ENCODE measurements around the gene HERC3.

The HERC3 gene

DNA sequence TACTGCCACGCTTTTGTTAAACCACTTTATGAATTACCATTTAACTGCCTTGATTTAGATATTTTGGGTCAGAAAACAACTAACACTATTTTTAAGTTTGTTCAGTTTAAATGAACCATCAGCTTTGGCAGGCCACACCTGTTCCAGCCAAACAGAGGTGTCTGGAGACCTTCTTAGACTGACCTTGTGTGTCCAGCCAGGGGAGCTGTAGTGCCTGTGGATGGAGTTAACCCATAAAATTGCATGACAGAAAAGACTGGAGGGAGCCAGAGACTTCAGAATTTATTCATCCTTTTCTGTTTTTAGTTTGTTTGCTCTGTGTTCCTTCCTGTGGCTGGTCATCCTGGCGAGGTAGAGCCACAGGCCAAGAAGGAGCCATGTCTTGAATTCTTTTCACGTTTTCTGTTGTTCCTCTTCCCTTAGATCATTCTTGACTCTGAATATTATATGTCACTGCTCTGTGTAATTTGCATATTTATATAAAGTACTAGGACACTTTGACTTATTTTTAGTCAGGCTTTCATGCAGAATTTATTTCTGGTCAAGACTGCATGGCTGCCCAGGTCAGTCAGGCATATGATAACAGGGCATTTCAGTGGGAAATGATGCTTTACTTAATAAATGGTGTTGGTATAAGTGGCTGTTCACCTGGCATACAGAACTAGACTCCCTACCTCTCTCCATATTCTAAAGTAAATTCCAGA, 26.7 kb downstream of the HERC3 start:
- H3K27ac Mint-ChIP-seq: peak overlapping the region; percentile 43
- peaks cover 51% of the 10 kb centered on the region for H3K4me1 Mint-ChIP-seq
- peaks cover 48% of the 10 kb centered on the region for H3K36me3 Mint-ChIP-seq
- H3K9me3 Mint-ChIP-seq: peaks cover 6% of the 10 kb centered on the region
- ATAC-seq (ENCODE audit: low read depth) (no peak), DNase-seq (ENCODE audit: low spot score in 2 of 2) (no peak)
- H3K27me3 Mint-ChIP-seq: no peaks in the 10 kb centered on the region
- no peak overlapping the region for H3K4me3 Mint-ChIP-seq

DNA sequence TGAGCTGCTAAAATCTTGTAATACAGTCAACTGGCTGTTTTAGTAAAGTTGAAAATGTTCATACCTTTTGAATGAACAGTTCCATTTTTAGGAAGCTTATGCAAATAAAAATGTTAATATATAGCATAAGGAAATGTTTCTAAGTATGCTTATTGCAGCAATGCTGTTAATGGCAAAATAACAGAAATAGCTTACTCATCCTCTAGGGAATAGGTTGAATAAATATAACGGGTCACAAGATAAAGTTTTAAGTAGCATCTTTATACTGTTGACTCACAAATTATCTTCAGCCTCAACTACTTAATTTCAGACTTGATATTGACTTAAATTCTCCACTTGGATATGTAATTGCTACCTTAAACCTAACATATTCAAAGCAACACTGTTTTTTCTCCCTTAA, 27.7 kb downstream of the HERC3 start:
- peaks cover 7% of the 10 kb centered on the region for H3K9me3 Mint-ChIP-seq
- no peak overlapping the region for H3K4me3 Mint-ChIP-seq
- peaks cover 47% of the 10 kb centered on the region for H3K4me1 Mint-ChIP-seq
- H3K27ac Mint-ChIP-seq: no peak overlapping the region
- DNase-seq (ENCODE audit: low spot score in 2 of 2): no peak
- no peaks in the 10 kb centered on the region for H3K27me3 Mint-ChIP-seq
- peaks cover 53% of the 10 kb centered on the region for H3K36me3 Mint-ChIP-seq
- ATAC-seq (ENCODE audit: low read depth): no peak

DNA sequence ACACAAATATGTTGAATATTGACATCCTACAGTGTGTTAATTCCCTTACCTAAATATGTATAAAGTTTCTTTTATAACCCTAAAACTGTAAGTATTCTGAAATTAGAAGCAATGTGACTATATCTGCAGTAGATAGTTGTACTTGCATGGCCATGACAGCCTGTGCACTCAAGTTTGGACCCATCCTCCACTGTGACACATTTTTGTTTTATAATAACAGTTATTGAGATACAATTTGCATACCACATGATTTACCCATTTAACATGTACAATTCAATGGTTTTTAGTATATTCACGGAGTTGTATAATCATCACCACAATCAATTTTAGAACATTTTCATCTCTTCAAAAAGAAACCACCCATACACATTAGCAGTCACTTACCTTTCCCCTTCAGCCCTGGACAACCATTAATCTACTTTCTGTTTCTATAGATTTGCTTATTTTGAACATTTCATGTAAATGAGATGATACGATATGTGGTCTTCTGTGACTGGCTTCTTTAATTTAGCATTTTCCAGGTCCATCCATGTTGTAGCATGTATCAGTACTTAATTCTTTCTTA, 29.6 kb downstream of the HERC3 start:
- Mint-ChIP-seq H3K4me3 (no peak overlapping the region), H3K4me1 (peaks cover 38% of the 10 kb centered on the region), H3K9me3 (peaks cover 7% of the 10 kb centered on the region), H3K36me3 (peaks cover 57% of the 10 kb centered on the region), H3K27me3 (no peaks in the 10 kb centered on the region), H3K27ac (no peak overlapping the region)
- DNase-seq (ENCODE audit: low spot score in 2 of 2) (no peak), ATAC-seq (ENCODE audit: low read depth) (no peak)

DNA sequence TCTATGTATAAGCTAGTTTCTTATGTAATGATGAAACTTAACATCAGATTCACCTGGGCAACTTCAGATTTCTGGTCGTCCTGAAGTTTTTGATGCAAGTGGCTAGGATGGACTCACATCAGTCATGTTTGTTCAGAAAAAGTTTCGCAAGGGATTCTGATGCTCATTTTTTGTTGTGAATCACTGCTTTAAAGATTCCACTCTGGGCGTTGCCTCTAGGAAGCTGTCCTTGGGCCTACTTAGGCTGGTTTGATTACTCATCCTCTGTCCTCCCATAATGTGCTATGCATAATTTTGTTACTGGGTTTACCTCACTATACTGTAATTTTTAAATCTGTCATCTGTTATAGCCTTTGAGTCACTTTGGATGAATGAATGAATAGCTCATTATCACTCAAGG, 30.8 kb downstream of the HERC3 start:
- no peak overlapping the region for H3K27ac Mint-ChIP-seq
- ATAC-seq (ENCODE audit: low read depth) (no peak), DNase-seq (ENCODE audit: low spot score in 2 of 2) (no peak)
- H3K4me3 Mint-ChIP-seq: no peak overlapping the region
- H3K4me1 Mint-ChIP-seq: peaks cover 29% of the 10 kb centered on the region
- peaks cover 7% of the 10 kb centered on the region for H3K9me3 Mint-ChIP-seq
- H3K27me3 Mint-ChIP-seq: no peaks in the 10 kb centered on the region
- H3K36me3 Mint-ChIP-seq: peaks cover 48% of the 10 kb centered on the region

DNA sequence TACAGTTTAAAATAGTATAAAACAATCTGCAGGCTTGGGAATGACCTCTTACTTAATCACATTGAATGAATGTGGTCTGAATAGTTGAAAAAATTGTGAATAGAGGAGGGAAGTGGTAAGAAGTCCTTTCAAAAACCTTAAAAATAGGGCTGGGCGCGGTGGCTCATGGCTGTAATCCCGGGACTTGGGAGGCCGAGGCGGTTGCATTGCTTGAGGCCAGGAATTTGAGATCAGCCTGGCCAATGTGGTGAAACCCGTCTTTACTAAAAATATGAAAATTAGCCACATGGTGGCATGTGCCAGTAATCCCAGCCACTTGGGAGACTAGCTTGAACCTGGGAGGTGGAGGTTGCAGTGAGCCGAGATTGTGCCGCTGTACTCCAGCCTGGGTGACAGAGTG, 36.5 kb downstream of the HERC3 start:
- Mint-ChIP-seq H3K27me3 (no peaks in the 10 kb centered on the region), H3K9me3 (peaks cover 9% of the 10 kb centered on the region), H3K27ac (no peak overlapping the region), H3K36me3 (peaks cover 38% of the 10 kb centered on the region), H3K4me1 (peaks cover 15% of the 10 kb centered on the region), H3K4me3 (no peak overlapping the region)
- ATAC-seq (ENCODE audit: low read depth) (no peak), DNase-seq (ENCODE audit: low spot score in 2 of 2) (no peak)

DNA sequence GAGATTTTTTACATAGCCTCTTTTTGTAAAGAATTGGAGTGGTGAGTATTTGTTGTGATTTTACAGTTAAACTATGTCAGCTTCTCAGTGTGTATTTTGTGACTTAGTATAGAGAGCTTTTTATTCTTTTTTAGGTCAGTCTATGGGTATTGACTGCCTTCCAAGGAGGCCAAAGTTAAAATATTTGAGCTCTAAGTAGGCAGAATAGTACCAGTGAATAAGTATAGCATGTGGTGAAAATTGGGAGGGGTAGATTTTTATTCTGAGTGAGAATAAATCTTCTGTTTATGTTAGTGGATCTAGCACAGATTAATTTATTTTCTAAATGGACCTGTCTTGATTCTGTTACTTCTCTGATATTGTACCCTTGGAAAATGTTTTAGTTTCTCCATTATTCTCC, 37.5 kb downstream of the HERC3 start:
- H3K4me3 Mint-ChIP-seq: no peak overlapping the region
- H3K4me1 Mint-ChIP-seq: peaks cover 14% of the 10 kb centered on the region
- H3K9me3 Mint-ChIP-seq: peaks cover 6% of the 10 kb centered on the region
- H3K36me3 Mint-ChIP-seq: peaks cover 30% of the 10 kb centered on the region
- no peak overlapping the region for H3K27ac Mint-ChIP-seq
- no peak for ATAC-seq (ENCODE audit: low read depth)
- H3K27me3 Mint-ChIP-seq: no peaks in the 10 kb centered on the region
- DNase-seq (ENCODE audit: low spot score in 2 of 2): no peak

DNA sequence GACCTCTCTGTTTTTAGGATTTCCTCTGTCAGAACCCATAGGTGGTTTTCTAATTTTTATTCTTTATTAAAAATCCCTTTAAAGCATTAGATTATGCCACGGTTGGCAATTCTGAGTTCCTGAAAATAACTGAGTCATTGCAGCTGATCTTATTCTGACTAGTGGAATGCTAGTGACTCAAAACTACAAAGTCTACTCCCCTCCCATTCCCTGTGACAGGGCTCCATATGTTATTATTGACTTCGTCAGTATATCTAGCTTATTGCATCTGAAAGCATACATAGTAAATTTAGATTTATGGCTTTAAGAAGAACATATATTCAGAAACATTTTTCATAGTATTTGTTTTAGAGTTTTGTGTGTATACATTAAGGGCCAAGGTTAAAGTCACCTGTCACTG, 38.5 kb downstream of the HERC3 start:
- H3K4me3 Mint-ChIP-seq: no peak overlapping the region
- H3K27me3 Mint-ChIP-seq: no peaks in the 10 kb centered on the region
- H3K4me1 Mint-ChIP-seq: peaks cover 12% of the 10 kb centered on the region
- DNase-seq (ENCODE audit: low spot score in 2 of 2) (no peak), ATAC-seq (ENCODE audit: low read depth) (no peak)
- peaks cover 29% of the 10 kb centered on the region for H3K36me3 Mint-ChIP-seq
- H3K9me3 Mint-ChIP-seq: peaks cover 6% of the 10 kb centered on the region
- no peak overlapping the region for H3K27ac Mint-ChIP-seq

DNA sequence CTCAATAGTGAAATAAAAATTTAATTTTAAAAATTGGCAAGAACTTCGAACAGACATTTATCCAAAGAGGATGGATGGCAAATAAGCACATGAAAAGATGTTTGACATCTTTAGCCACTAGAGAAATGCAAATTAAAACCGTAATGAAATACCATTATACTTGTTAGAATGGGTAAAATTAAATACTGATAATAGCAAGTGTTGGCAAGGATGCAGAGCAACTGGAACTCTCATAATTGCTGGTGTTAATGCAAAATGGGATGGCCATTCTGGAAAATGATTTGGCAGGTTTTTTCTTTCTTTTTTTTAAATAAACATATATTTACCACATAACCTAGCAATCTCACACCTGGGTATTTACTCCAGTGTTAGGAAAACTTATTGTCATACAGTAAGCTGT, 51.7 kb downstream of the HERC3 start:
- Mint-ChIP-seq H3K27ac (peak overlapping the region; percentile 9), H3K27me3 (no peaks in the 10 kb centered on the region), H3K4me1 (peaks cover 24% of the 10 kb centered on the region), H3K36me3 (peaks cover 6% of the 10 kb centered on the region), H3K4me3 (no peak overlapping the region), H3K9me3 (no peaks in the 10 kb centered on the region)
- ATAC-seq (ENCODE audit: low read depth) (no peak), DNase-seq (ENCODE audit: low spot score in 2 of 2) (no peak)

DNA sequence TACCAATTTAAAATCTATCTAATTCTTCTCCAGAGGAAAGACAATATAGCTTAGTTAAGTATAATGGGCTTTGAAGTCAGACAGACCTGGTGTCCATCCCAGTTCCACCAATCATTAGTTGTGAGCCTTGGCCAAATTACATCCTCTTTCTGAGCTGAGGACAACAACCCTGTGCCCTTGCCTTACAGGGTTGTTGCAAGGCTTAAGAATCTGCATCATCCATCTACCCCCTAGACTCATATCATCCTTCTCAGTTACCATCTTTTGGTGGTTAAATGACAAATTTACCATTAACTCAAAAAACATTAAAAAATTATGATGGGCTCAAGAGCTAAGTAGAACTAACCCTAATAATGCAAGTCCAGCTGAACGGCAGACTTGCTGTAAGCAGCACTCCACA, 53.7 kb downstream of the HERC3 start:
- DNase-seq (ENCODE audit: low spot score in 2 of 2): no peak
- H3K4me1 Mint-ChIP-seq: peaks cover 21% of the 10 kb centered on the region
- no peak for ATAC-seq (ENCODE audit: low read depth)
- no peaks in the 10 kb centered on the region for H3K9me3 Mint-ChIP-seq
- H3K4me3 Mint-ChIP-seq: no peak overlapping the region
- H3K36me3 Mint-ChIP-seq: peaks cover 9% of the 10 kb centered on the region
- no peak overlapping the region for H3K27ac Mint-ChIP-seq
- no peaks in the 10 kb centered on the region for H3K27me3 Mint-ChIP-seq

DNA sequence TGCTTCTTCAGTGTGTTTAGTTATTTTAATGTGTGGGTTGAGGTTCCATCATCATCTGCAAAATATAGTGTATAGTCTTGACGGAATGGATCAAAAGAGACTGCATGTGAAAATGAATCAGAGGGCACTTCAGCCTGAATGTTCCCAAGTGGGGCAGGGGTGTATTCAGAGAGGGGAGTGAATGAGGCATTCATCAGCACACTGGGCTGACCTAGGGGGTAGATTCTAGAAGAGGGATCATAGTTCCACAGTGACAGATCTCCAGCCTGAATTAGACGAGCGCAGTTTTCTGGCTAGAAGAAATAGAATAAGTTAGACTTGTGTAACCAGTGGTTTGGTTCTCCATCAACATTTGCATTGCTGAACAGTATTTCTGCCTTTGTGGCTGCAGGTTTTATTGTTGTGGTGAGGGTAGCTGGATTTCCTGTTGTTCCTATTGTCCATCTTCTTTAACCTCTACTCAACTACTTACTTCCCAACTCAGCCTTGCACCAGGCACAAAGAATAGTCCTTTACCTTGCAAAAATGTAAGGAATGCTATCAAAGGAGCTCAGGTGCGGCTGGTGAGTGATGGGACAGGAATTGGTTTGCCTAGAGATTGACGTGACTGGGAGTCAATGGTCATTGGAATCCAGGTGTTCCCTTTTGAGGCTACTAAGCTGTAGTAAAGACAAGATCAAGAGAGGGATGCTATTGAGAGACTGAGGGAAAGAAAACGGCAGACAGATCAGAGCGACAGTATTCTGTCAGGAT, 54.4 kb downstream of the HERC3 start:
- H3K4me3 Mint-ChIP-seq: no peak overlapping the region
- H3K27me3 Mint-ChIP-seq: no peaks in the 10 kb centered on the region
- H3K4me1 Mint-ChIP-seq: peaks cover 21% of the 10 kb centered on the region
- no peak overlapping the region for H3K27ac Mint-ChIP-seq
- ATAC-seq (ENCODE audit: low read depth): no peak
- DNase-seq (ENCODE audit: low spot score in 2 of 2): no peak
- H3K36me3 Mint-ChIP-seq: peaks cover 9% of the 10 kb centered on the region
- H3K9me3 Mint-ChIP-seq: no peaks in the 10 kb centered on the region

DNA sequence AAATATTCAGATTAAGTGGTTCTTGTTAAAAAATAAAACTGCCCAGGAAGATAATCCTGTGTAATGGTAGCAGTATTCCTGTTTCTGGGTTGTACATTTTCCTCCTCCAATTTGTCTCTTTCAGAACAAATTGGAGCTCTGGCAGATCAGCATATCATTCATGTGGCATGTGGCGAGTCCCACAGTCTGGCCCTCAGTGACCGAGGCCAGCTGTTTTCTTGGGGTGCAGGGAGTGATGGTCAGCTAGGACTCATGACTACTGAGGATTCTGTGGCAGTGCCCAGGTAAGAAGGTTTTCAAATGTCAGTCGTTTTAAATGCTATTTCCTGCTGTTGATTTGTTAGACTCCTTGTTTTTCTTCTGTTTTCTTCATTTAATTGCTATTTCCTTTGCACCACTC, 57.4 kb downstream of the HERC3 start:
- ATAC-seq (ENCODE audit: low read depth): no peak
- no peak for DNase-seq (ENCODE audit: low spot score in 2 of 2)
- no peaks in the 10 kb centered on the region for H3K27me3 Mint-ChIP-seq
- H3K36me3 Mint-ChIP-seq: peaks cover 17% of the 10 kb centered on the region
- peaks cover 23% of the 10 kb centered on the region for H3K4me1 Mint-ChIP-seq
- no peak overlapping the region for H3K4me3 Mint-ChIP-seq
- no peaks in the 10 kb centered on the region for H3K9me3 Mint-ChIP-seq
- H3K27ac Mint-ChIP-seq: no peak overlapping the region

DNA sequence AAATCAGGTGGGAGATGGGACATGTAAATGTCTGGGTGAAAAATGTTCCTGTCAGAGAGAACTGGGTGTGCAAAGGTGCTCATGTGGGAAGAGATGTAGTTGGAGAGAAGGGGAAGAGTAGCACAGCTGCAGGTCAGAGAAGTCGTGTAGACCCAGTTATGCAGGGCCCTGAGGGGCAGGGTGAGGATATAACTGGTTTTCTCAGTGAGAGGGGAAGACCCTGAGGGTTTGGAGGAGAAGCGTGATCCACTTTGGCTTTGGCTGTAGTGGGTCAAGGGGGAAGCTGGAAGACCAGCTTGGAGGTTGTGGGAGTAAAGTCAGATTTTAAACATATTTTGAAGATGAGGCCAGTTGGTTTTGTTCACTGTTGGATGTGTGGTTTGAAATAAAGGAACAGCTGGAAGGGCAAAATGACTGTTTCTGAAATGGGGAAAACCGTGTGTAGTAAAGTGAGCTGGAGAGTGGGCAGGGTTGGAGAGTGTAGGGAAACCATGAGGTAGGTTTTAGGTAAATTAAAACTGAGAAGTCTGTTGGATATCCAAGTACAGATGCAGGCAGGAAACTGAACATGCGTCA, 61.2 kb downstream of the HERC3 start:
- DNase-seq (ENCODE audit: low spot score in 2 of 2) (no peak), ATAC-seq (ENCODE audit: low read depth) (no peak)
- peak overlapping the region; percentile 58 for H3K27ac Mint-ChIP-seq
- no peaks in the 10 kb centered on the region for H3K9me3 Mint-ChIP-seq
- H3K4me3 Mint-ChIP-seq: no peak overlapping the region
- peaks cover 36% of the 10 kb centered on the region for H3K36me3 Mint-ChIP-seq
- H3K4me1 Mint-ChIP-seq: peaks cover 8% of the 10 kb centered on the region
- H3K27me3 Mint-ChIP-seq: no peaks in the 10 kb centered on the region

DNA sequence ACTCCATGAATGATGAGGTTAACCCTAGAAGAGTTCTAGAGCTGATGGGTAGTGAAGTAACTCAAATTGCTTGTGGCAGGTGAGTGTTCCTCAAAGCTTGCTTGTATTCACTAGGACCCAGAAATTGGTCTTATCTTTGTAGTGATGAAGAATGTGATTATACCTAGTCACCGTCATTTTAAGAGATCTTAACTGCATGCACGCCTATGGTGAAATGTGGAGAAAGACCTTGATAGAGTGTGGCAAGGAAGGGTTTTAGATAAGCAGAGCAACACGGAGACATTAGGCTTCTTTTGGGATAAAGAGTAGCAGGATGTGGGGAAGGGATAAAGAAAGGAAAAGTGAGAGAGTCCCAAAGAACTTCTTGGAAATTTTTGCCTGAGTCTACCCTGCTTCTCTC, 62.9 kb downstream of the HERC3 start:
- peaks cover 45% of the 10 kb centered on the region for H3K36me3 Mint-ChIP-seq
- peaks cover 4% of the 10 kb centered on the region for H3K4me1 Mint-ChIP-seq
- DNase-seq (ENCODE audit: low spot score in 2 of 2) (no peak), ATAC-seq (ENCODE audit: low read depth) (no peak)
- H3K9me3 Mint-ChIP-seq: no peaks in the 10 kb centered on the region
- no peak overlapping the region for H3K4me3 Mint-ChIP-seq
- no peak overlapping the region for H3K27ac Mint-ChIP-seq
- H3K27me3 Mint-ChIP-seq: no peaks in the 10 kb centered on the region

DNA sequence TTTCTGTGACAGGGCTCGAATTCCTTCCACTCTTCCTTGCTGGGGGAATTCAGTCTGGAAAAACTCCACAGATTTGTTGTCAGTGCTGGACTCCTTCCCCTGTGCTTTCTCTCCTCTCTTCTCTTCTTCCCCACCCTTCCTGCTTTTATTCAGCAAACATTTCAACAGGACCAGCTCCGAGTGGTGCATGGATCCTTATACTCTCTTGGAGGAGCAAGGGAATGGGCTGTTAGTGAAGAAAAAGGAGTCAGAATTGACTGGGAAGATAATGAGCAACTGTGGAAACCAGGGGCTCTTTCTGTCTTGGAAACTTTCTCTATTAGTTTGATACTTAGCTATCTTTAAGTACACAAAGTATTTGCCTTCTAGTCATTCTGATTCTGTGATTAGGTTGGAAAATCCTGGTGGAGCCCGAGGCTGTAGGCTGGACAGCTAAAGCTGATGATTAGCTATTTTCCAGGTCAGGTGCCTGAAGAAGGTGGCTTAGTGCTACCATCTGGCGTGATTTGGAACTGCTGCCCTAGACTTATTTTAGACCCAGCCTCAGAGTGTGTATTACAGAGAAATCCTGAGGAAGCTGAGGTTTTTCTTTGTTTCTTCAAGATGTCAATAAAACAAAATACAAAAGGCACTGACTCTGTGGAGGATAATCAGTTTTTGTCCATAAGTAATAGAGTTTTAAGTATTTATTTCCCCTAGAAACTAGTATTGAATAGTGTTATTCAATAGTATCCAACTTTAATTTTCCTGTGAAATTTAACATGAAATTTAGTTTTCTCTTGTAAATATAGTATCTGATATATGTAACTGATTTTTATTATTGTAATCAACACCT, 67.0 kb downstream of the HERC3 start:
- H3K9me3 Mint-ChIP-seq: no peaks in the 10 kb centered on the region
- peak overlapping the region; percentile 15 for H3K27ac Mint-ChIP-seq
- no peaks in the 10 kb centered on the region for H3K4me1 Mint-ChIP-seq
- no peak for DNase-seq (ENCODE audit: low spot score in 2 of 2)
- H3K4me3 Mint-ChIP-seq: no peak overlapping the region
- no peaks in the 10 kb centered on the region for H3K27me3 Mint-ChIP-seq
- peaks cover 54% of the 10 kb centered on the region for H3K36me3 Mint-ChIP-seq
- peak; percentile 53 for ATAC-seq (ENCODE audit: low read depth)
